22Rv1 (cell line): ENCODE measurements around the gene CWC22.
"Not testable (repeated sequence)": the region's sequence is repeated elsewhere in the genome, so short reads cannot be mapped to it uniquely, and the experiment has no call there.

Experiments
- H3K27ac ChIP-seq: fragments of 450-650 bp; 2 replicates; pipeline ENCODE4 v1.5.1; 2017
- ZFX ChIP-seq: fragments of 450-650 bp; IDR thresholded peaks from 2 replicates; pipeline ENCODE4 v1.6.1; 2017; ENCODE audit warnings: antibody characterized with exemption, borderline replicate concordance
- TF ChIP-seq, protein P1 (sequence below): fragments of 450-650 bp; IDR thresholded peaks from 2 replicates; pipeline ENCODE4 v1.5.1; 2017; ENCODE audit warnings: mild to moderate bottlenecking

Gene CWC22

DNA sequence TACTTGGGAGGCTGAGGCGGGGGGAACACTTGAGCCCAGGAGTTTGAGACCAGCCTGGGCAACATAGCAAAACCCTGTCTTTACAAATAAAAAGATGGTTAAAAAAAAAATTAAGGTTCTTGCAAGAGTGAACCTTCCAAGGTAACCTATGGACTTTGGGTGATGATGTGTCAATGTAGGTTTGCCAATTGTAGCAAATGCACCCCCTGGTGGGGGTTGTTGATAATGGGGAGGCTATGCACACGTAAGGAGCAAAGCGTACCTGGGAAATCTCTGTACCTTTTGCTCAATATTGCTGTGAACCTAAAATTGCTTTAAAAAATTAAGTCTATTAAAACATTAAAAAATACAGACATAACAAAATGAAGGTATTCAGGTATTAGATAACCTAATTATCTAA, 70.4 kb downstream of the CWC22 start:
- H3K27ac ChIP-seq: no peak overlapping the region
- no peak for TF ChIP-seq ZFX
- TF ChIP-seq, protein P1, sequence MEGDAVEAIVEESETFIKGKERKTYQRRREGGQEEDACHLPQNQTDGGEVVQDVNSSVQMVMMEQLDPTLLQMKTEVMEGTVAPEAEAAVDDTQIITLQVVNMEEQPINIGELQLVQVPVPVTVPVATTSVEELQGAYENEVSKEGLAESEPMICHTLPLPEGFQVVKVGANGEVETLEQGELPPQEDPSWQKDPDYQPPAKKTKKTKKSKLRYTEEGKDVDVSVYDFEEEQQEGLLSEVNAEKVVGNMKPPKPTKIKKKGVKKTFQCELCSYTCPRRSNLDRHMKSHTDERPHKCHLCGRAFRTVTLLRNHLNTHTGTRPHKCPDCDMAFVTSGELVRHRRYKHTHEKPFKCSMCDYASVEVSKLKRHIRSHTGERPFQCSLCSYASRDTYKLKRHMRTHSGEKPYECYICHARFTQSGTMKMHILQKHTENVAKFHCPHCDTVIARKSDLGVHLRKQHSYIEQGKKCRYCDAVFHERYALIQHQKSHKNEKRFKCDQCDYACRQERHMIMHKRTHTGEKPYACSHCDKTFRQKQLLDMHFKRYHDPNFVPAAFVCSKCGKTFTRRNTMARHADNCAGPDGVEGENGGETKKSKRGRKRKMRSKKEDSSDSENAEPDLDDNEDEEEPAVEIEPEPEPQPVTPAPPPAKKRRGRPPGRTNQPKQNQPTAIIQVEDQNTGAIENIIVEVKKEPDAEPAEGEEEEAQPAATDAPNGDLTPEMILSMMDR: peak; percentile 63

GRCh38 chr2:179936141-179936540, 71.0 kb downstream of the CWC22 start:
- TF ChIP-seq ZFX: no peak
- TF ChIP-seq, protein P1: no peak
- no peak overlapping the region for H3K27ac ChIP-seq

- TF ChIP-seq ZFX: no peak
- TF ChIP-seq, protein P1: no peak
- no peak overlapping the region for H3K27ac ChIP-seq
Observed at GRCh38 chr2:179932786-179933185, 74.3 kb downstream of the CWC22 start.

DNA sequence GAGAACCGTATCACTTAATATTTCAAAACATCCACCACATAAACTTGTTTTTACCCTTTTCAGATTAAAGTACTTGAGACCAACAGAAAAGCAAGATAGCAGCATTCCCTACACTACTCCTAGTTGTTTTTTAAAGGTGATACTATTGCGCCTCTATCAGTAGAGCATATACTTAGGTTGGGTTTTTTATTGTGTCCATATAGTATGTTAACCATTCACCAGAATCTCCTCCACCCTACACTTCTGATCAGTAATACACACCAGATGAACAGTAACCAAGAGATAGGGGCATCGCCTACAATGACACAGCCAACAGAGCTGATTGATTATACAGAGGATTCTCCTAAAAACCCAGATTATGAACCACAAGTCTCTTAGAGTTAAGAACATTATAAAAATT, 75.6 kb downstream of the CWC22 start:
- no peak overlapping the region for H3K27ac ChIP-seq
- no peak for TF ChIP-seq ZFX
- TF ChIP-seq, protein P1: no peak

DNA sequence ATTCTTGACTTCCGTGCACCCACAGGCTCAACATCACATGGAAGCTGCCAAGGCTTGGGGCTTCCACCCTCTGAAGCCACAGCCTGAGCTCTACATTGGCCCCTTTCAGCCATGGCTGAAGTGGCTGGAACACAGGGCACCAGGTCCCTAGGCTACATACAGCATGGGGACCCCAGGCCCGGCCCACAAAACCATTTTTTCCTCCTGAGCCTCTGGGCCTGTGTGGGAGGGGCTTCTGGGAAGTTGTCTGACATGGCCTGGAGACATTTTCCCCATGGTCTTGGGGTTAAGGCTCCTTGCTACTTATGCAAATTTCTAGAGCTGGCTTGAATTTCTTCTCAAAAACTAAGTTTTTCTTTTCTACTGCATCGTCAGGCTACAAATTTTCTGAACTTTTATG, 77.1 kb downstream of the CWC22 start:
- H3K27ac ChIP-seq: not testable (repeated sequence)

DNA sequence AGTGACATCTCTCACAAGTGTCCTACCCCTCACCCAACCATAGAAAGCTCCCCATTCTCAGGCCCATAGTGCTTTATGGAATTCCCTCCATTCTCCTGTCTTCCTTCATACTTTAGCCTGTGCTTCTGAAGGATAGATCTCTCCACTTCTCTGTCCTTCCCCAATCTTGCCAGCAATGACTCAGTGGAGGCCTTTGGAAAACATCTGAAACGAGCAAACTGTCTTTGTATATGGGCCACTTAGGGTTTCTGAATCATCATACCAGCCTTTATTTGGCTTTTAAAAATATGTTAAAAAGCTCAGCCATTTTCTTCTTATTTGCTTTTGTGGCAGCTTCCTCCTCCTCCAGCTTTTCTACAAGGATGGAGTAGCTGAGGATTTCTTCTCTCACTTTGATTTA, 80.1 kb downstream of the CWC22 start:
- TF ChIP-seq, protein P1: no peak
- TF ChIP-seq ZFX: no peak

DNA sequence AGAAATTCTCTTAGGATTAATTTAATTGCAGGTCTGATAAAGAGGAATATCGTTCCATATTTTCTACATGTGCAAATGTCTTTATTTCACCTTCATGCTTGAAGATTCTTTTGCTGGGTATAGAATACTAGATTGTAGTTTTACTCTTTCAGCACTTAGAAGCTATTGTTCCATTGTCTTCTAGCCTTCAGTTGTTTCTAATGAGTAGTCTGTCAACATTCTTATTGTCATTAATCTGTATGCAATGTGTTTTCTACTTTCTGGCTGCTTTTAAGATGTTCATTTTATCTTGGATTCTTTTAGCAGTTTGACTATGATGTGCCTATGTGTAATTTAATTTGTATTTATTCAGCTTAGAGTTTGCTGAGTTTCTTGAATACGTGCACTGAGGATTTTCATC, 81.4 kb downstream of the CWC22 start:
- no peak overlapping the region for H3K27ac ChIP-seq
- TF ChIP-seq, protein P1: no peak
- TF ChIP-seq ZFX: no peak

More for the DNA sequence above, 80.1 kb downstream of the CWC22 start:
- no peak overlapping the region for H3K27ac ChIP-seq

DNA sequence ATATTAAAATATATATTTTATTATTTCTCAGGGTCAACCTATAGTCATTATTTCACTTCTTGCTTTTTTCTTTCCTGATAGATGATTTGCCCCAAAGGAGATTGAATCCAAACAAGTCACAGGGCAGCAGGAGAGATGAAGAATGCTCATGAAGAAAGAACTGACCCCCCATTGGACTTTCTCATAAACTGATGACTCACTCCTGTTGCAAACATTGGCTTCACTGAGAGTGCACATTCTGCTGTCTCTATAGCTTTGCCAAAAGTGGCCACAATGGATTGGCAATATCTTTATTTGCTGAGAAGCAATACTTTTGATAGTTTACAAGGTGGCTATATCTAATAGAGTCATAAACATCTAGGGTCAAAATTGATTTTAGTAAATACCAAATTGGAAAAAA, 89.8 kb downstream of the CWC22 start:
- no peak overlapping the region for H3K27ac ChIP-seq
- TF ChIP-seq, protein P1: no peak
- no peak for TF ChIP-seq ZFX
